ENCODE data around the gene IQCH. TPM values are rescaled to one million over a fixed set of nuclear protein-coding genes. Genes with fewer than 3 reads are reported as not detected.

The IQCH gene
- total and polyA plus RNA-seq, 9 of the 15 experiments (the other 6 are each of a cell fraction or from before 2014, with no cell fraction given): 1.8 to 3.9 (median 2.7) TPM

GRCh38 chr15:67521029-67521782, 266.6 kb downstream of the IQCH start, which contains the start of gene C15orf61 (continued):
- TF ChIP-seq REST (IDR thresholded peaks at IDR 0.05; ENCODE audit: borderline replicate concordance) (peak; percentile 45; the same call in 1 of the 2 replicates), REST (CRISPR knock-in tag; IDR thresholded peaks at IDR 0.05; ENCODE audit: low read depth) (peak; percentile 31; the same call in 1 of the 2 replicates), CBFB (CRISPR knock-in tag; IDR thresholded peaks at IDR 0.05) (peak; percentile 74; the same call in 1 of the 2 replicates), SMAD4 (CRISPR knock-in tag; conservative IDR thresholded peaks at IDR 0.05) (peak; percentile 73), ZNF197 (CRISPR knock-in tag; IDR thresholded peaks at IDR 0.05; ENCODE audit: low read depth) (0 out of 2 replicates have a peak, but pooled peaks have one; percentile 47), TRIM28 (IDR thresholded peaks at IDR 0.05) (no peak), PRMT5 (CRISPR knock-in tag; IDR thresholded peaks at IDR 0.05) (0 out of 2 replicates have a peak, but pooled peaks have one; percentile 14), ZNF668 (CRISPR knock-in tag; IDR thresholded peaks at IDR 0.05) (no peak), SOX6 (IDR thresholded peaks at IDR 0.05) (0 out of 2 replicates have a peak, but pooled peaks have one; percentile 28), CBX5 (IDR thresholded peaks at IDR 0.05; ENCODE audit: borderline replicate concordance, low read depth) (peak; percentile 48; the same call in 1 of the 2 replicates), POLR2AphosphoS5 (IDR thresholded peaks at IDR 0.05; ENCODE audit: control insufficient read depth, insufficient read depth, low read depth, low read length) (peak; percentile 54; the same call in 1 of the 2 replicates), ARID2 (IDR thresholded peaks at IDR 0.05) (peak; percentile 5; the same call in 1 of the 2 replicates), CC2D1A (IDR thresholded peaks at IDR 0.05) (0 out of 2 replicates have a peak, but pooled peaks have one; percentile 24), MTA2 (IDR thresholded peaks at IDR 0.05; ENCODE audit: low read depth) (no peak; the same call in 1 of the 2 replicates), RAD21 (CRISPR knock-in tag; conservative IDR thresholded peaks at IDR 0.05 in 1 of 2, IDR thresholded peaks at IDR 0.05 in 1 of 2) (peak; percentile 16 to 25; a peak in 2 of 4 replicates), CBX1 (IDR thresholded peaks at IDR 0.05; ENCODE audit: low read depth) (peak; percentile 57; the same call in 1 of the 2 replicates), ZKSCAN1 (IDR thresholded peaks at IDR 0.05; ENCODE audit: low read depth, low read length) (no peak; the same call in 1 of the 2 replicates), BCOR (IDR thresholded peaks at IDR 0.05) (peak; percentile 60), E2F6 (IDR thresholded peaks at IDR 0.05; ENCODE audit: borderline replicate concordance in 1 of 2, extremely low read depth in 1 of 2, insufficient read depth in 1 of 2, insufficient read length in 1 of 2, low read depth in 1 of 2, low read length in 1 of 2, poor library complexity in 1 of 2, severe bottlenecking in 1 of 2) (peak; percentile 92 to 96), MTA3 (IDR thresholded peaks at IDR 0.05; ENCODE audit: borderline replicate concordance) (peak; percentile 85; the same call in 1 of the 2 replicates)

Measured in K562 (cell line).